H9 (cell line): ENCODE measurements around the gene AP1S1. TPM values are rescaled to one million over a fixed set of nuclear protein-coding genes. Genes with fewer than 3 reads are reported as not detected.

Source experiments
- DNase-seq: peaks from one replicate; pipeline ENCODE4 v3.0.0-alpha.2; 2017
- H2AFZ ChIP-seq: one replicate; pipeline ENCODE4 v1.6.1; 2013; ENCODE audit warnings: mild to moderate bottlenecking, low read length, control low read depth, moderate library complexity
- H2AK5ac ChIP-seq: 2 replicates; pipeline ENCODE4 v1.6.1; 2013; ENCODE audit warnings: low read length, control low read depth, mixed read lengths; ENCODE audit not compliant: insufficient read length
- H2BK120ac ChIP-seq: one replicate; pipeline ENCODE4 v1.6.1; 2013; ENCODE audit warnings: low read depth, mild to moderate bottlenecking, low read length, control low read depth, inconsistent platforms; ENCODE audit not compliant: poor library complexity, severe bottlenecking
- H2BK12ac ChIP-seq: 2 replicates; pipeline ENCODE4 v1.6.1; 2013; ENCODE audit warnings: low read length, control low read depth, mixed read lengths, low read depth; ENCODE audit not compliant: insufficient read length
- H2BK15ac ChIP-seq: 2 replicates; pipeline ENCODE4 v1.6.1; 2013; ENCODE audit warnings: low read depth, low read length, control low read depth
- H2BK20ac ChIP-seq: one replicate; pipeline ENCODE4 v1.6.1; 2013; ENCODE audit warnings: low read depth, mild to moderate bottlenecking, low read length, control low read depth, inconsistent platforms; ENCODE audit not compliant: poor library complexity, severe bottlenecking
- H2BK5ac ChIP-seq: 2 replicates; pipeline ENCODE4 v1.6.1; 2013; ENCODE audit warnings: low read length, control low read depth, mixed read lengths; ENCODE audit not compliant: insufficient read length
- H3K14ac ChIP-seq: 2 replicates; pipeline ENCODE4 v1.6.1; 2013; ENCODE audit warnings: low read length, control low read depth; ENCODE audit not compliant: insufficient read depth
- H3K18ac ChIP-seq: 2 replicates; pipeline ENCODE4 v1.6.1; 2013; ENCODE audit warnings: low read depth, mild to moderate bottlenecking, mixed read lengths, low read length, control low read depth; ENCODE audit not compliant: insufficient read length
- H3K23ac ChIP-seq: 2 replicates; pipeline ENCODE4 v1.6.1; 2013; ENCODE audit warnings: low read length, control low read depth, mixed read lengths, low read depth; ENCODE audit not compliant: insufficient read length
- H3K23me2 ChIP-seq: 2 replicates; pipeline ENCODE4 v1.6.1; 2013; ENCODE audit warnings: low read depth, mild to moderate bottlenecking, mixed read lengths, low read length, control low read depth; ENCODE audit not compliant: insufficient read length, poor library complexity, severe bottlenecking
- H3K27ac ChIP-seq: 2 replicates; pipeline ENCODE4 v1.5.1; 2013; ENCODE audit warnings: low read length, control low read depth, mixed read lengths, low read depth; ENCODE audit not compliant: insufficient read length
- H3K27me3 ChIP-seq: 2 replicates; pipeline ENCODE4 v1.6.1; 2013; ENCODE audit warnings: low read length, control low read depth, inconsistent platforms; ENCODE audit not compliant: insufficient read depth
- H3K4ac ChIP-seq: 2 replicates; pipeline ENCODE4 v1.6.1; 2013; ENCODE audit warnings: low read depth, mild to moderate bottlenecking, control low read depth, inconsistent platforms, low read length, moderate library complexity
- H3K4me1 ChIP-seq: 2 replicates; pipeline ENCODE4 v1.6.1; 2013; ENCODE audit warnings: low read length, control low read depth, inconsistent platforms; ENCODE audit not compliant: insufficient read depth
- H3K4me2 ChIP-seq: 2 replicates; pipeline ENCODE4 v1.6.1; 2013; ENCODE audit warnings: low read length, control low read depth, mixed read lengths; ENCODE audit not compliant: insufficient read length, insufficient read depth
- H3K56ac ChIP-seq: 2 replicates; pipeline ENCODE4 v1.6.1; 2013; ENCODE audit warnings: low read depth, mild to moderate bottlenecking, mixed read lengths, low read length, control low read depth; ENCODE audit not compliant: insufficient read length
- H3K79me1 ChIP-seq: 2 replicates; pipeline ENCODE4 v1.6.1; 2013; ENCODE audit warnings: low read depth, mild to moderate bottlenecking, moderate library complexity, low read length, control low read depth, inconsistent platforms; ENCODE audit not compliant: insufficient read depth, poor library complexity, severe bottlenecking
- H3K79me2 ChIP-seq: 2 replicates; pipeline ENCODE4 v1.6.1; 2013; ENCODE audit warnings: low read length, control low read depth, inconsistent platforms; ENCODE audit not compliant: insufficient read depth
- H3K9ac ChIP-seq: 2 replicates; pipeline ENCODE4 v1.6.1; 2013; ENCODE audit warnings: low read length, control low read depth, mixed read lengths; ENCODE audit not compliant: insufficient read length; ENCODE audit errors: extremely low read depth
- H3K9me3 ChIP-seq: one replicate; pipeline ENCODE4 v1.6.1; 2013; ENCODE audit warnings: low read depth, low read length, inconsistent platforms; ENCODE audit not compliant: control insufficient read depth
- H3T11ph ChIP-seq: one replicate; pipeline ENCODE4 v1.6.1; 2013; ENCODE audit warnings: mild to moderate bottlenecking, low read length, control low read depth, inconsistent platforms
- H4K20me1 ChIP-seq: one replicate; pipeline ENCODE4 v1.6.1; 2013; ENCODE audit not compliant: control insufficient read depth, insufficient read length, insufficient read depth
- H4K5ac ChIP-seq: 2 replicates; pipeline ENCODE4 v1.6.1; 2013; ENCODE audit warnings: low read depth, mild to moderate bottlenecking, mixed read lengths, low read length, control low read depth; ENCODE audit not compliant: insufficient read length
- H4K8ac ChIP-seq: replicated peaks from 2 replicates; pipeline ENCODE4 v1.6.1; 2013; ENCODE audit warnings: low read length, control low read depth, mixed read lengths, low read depth; ENCODE audit not compliant: insufficient read length
- H4K91ac ChIP-seq: 2 replicates; pipeline ENCODE4 v1.6.1; 2013; ENCODE audit warnings: low read depth, mild to moderate bottlenecking, moderate library complexity, mixed read lengths, low read length, control low read depth; ENCODE audit not compliant: insufficient read length
- H3K27ac Mint-ChIP-seq, 3 experiments: 2 replicates in 2 of 3; 3 replicates in 1 of 3; pipeline ENCODE4 v1.8.0; 2020 to 2021; ENCODE audit warnings: mixed read lengths in 3 of 3, mild to moderate bottlenecking in 1 of 3, moderate library complexity in 1 of 3
- H3K27me3 Mint-ChIP-seq: 2 replicates; pipeline ENCODE4 v1.8.0; 2021; ENCODE audit warnings: low read depth, mild to moderate bottlenecking, moderate library complexity, mixed read lengths
- H3K36me3 Mint-ChIP-seq, 3 experiments: 2 replicates in 2 of 3; 3 replicates in 1 of 3; pipeline ENCODE4 v1.8.0; 2020 to 2021; ENCODE audit warnings: low read depth in 3 of 3, mixed read lengths in 3 of 3; ENCODE audit not compliant: insufficient read depth in 1 of 3
- H3K4me1 Mint-ChIP-seq, 2 experiments: 2 replicates each; pipeline ENCODE4 v1.8.0; 2020; ENCODE audit warnings: mixed read lengths in 2 of 2
- H3K4me3 Mint-ChIP-seq, 2 experiments: 2 replicates in 1 of 2; 3 replicates in 1 of 2; pipeline ENCODE4 v1.8.0; 2020 to 2021; ENCODE audit warnings: mild to moderate bottlenecking in 2 of 2, mixed read lengths in 2 of 2, moderate library complexity in 1 of 2
- H3K9me3 Mint-ChIP-seq, 2 experiments: 2 replicates in 1 of 2; 3 replicates in 1 of 2; pipeline ENCODE4 v1.8.0; 2020; ENCODE audit warnings: mild to moderate bottlenecking in 2 of 2, mixed read lengths in 2 of 2, moderate library complexity in 1 of 2
- CTCF ChIP-seq: fragments of 200-600 bp; sonication (generic); conservative IDR thresholded peaks from 3 replicates; pipeline ENCODE4 v1.8.0; 2021; ENCODE audit warnings: antibody characterized with exemption, mild to moderate bottlenecking
- WGBS: extraction: QIAGEN DNeasy Blood & Tissue Kit; methylation state at CpG from one replicate; pipeline ENCODE4 v1.1.7; 2013; ENCODE audit warnings: missing lambda C conversion rate, low lambda C conversion rate, mixed read lengths; ENCODE audit not compliant: insufficient read length; ENCODE audit errors: extremely low coverage; 5-methylcytosine and 5-hydroxymethylcytosine counted together
- total RNA-seq: library from RNA; stranded (reverse); gene quantifications from 2 replicates; pipeline ENCODE4 v1.2.1, GENCODE V29; 2021

The AP1S1 gene
- total RNA-seq, 1 experiment from 2014 or later = 65.2 TPM

DNA sequence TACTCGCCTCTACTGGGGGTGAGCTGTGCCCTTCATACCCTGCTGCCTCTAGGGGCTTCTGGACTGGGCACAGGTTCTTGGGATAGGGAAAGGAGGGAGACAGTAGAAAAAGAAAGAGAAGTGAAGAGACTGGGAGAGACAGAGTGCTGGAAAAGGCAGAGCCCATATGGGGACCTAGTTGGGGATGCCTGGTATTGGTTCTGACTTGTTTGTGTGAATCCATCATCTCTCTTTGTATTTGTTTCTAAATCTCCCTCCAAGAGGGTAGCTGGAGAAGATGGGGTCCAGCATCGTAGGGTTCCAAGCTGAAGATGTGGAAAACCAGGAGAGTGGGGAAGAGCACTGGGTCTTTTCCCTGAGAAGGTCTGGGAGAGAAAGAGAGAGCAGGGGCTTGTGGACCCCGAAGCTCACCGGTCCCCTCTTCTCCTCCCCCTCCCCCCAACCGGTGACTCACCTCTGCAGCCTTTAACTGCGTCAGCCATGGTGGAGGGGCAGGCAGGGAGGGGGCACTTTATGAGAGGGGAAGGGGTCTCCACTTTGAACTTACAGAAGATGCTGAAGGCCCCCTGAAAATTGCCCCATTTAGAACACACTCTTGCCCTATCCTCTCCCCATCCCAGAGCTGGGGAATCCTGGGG lies 14.3 kb downstream of the AP1S1 start:
- Histone ChIP-seq H3K9ac (no peak overlapping the region), H4K5ac (no peak overlapping the region)
- peak overlapping the region; percentile 65 to 87 for H3K4me3 Mint-ChIP-seq

More for the DNA sequence above, 14.3 kb downstream of the AP1S1 start:
- Histone ChIP-seq H3K23me2 (peaks cover 62% of the 10 kb centered on the region), H3K18ac (no peak overlapping the region), H3K79me1 (no peaks in the 10 kb centered on the region), H3K4me2 (peak overlapping the region; percentile 63), H3K79me2 (no peaks in the 10 kb centered on the region), H2BK120ac (no peak overlapping the region), H2AFZ (no peak overlapping the region), H3T11ph (no peak overlapping the region), H3K27ac (no peak overlapping the region), H3K9me3 (no peaks in the 10 kb centered on the region), H2BK20ac (no peak overlapping the region), H2BK12ac (no peak overlapping the region), H2BK15ac (no peak overlapping the region), H3K56ac (no peak overlapping the region), H3K4me1 (peaks cover 16% of the 10 kb centered on the region; the same call in 1 of the 2 replicates), H2BK5ac (no peak overlapping the region), H4K8ac (no peak overlapping the region), H3K4ac (no peak overlapping the region), H4K20me1 (no peaks in the 10 kb centered on the region), H4K91ac (no peak overlapping the region), H3K14ac (no peak overlapping the region), H3K23ac (no peak overlapping the region), H2AK5ac (no peak overlapping the region), H3K27me3 (peaks cover 47% of the 10 kb centered on the region)
- no peak for TF ChIP-seq CTCF
- no peaks in the 10 kb centered on the region for H3K9me3 Mint-ChIP-seq
- 0 out of 7 replicates have a peak overlapping the region, but pooled peaks of 1 of the 3 experiments have one; percentile 27 for H3K27ac Mint-ChIP-seq
- WGBS = no CpG with 5 or more reads among the region's 6 CpGs
- no peaks in the 10 kb centered on the region for H3K36me3 Mint-ChIP-seq
- DNase-seq = peak; percentile 36
- peaks cover 87% of the 10 kb centered on the region for H3K27me3 Mint-ChIP-seq
- peaks cover 63 to 75% of the 10 kb centered on the region in 2 experiments for H3K4me1 Mint-ChIP-seq
